ENCODE results near the gene SLC25A28. TPM values are rescaled to one million over a fixed set of nuclear protein-coding genes. Genes with fewer than 3 reads are reported as not detected.

The SLC25A28 gene
- total RNA-seq, 2 donors from 2014 or later = 50.1 to 53.3 TPM

- Histone ChIP-seq H3K27ac (no peak overlapping the region), H3K36me3 (no peaks in the 10 kb centered on the region), H3K9me3 (no peaks in the 10 kb centered on the region), H3K4me1 (ENCODE audit: control insufficient read depth in 1 of 2, low read depth in 2 of 2) (no peaks in the 10 kb centered on the region), H3K4me3 (no peak overlapping the region), H3K27me3 (replicated peaks; ENCODE audit: insufficient read depth) (no peaks in the 10 kb centered on the region)
- DNase-seq (ENCODE audit: low spot score) (no peak), ATAC-seq (ENCODE audit: insufficient number of reproducible peaks, low FRiP score, low read depth) (no peak)
- TF ChIP-seq CTCF (IDR thresholded peaks at IDR 0.05) = no peak
These were observed 50.8 kb downstream of the SLC25A28 start for GRCh38 chr10:99569253-99569939.

GRCh38 chr10:99565166-99565565, 55.1 kb downstream of the SLC25A28 start:
- H3K27me3 ChIP-seq (replicated peaks; ENCODE audit: insufficient read depth) = no peaks in the 10 kb centered on the region

GRCh38 chr10:99564361-99564760, 55.9 kb downstream of the SLC25A28 start:
- Histone ChIP-seq H3K27me3 (replicated peaks; ENCODE audit: insufficient read depth) (no peaks in the 10 kb centered on the region), H3K4me1 (ENCODE audit: control insufficient read depth in 1 of 2, low read depth in 2 of 2) (no peaks in the 10 kb centered on the region), H3K4me3 (no peak overlapping the region), H3K9me3 (no peaks in the 10 kb centered on the region), H3K27ac (no peak overlapping the region), H3K36me3 (no peaks in the 10 kb centered on the region)
- DNase-seq (ENCODE audit: low spot score) (no peak), ATAC-seq (ENCODE audit: insufficient number of reproducible peaks, low FRiP score, low read depth) (no peak)
- no peak for TF ChIP-seq CTCF (IDR thresholded peaks at IDR 0.05)

More at GRCh38 chr10:99565166-99565565, 55.1 kb downstream of the SLC25A28 start:
- H3K27ac ChIP-seq = no peak overlapping the region
- DNase-seq (ENCODE audit: low spot score) (no peak), ATAC-seq (ENCODE audit: insufficient number of reproducible peaks, low FRiP score, low read depth) (no peak)
- no peaks in the 10 kb centered on the region for H3K36me3 ChIP-seq
- H3K4me3 ChIP-seq = no peak overlapping the region
- no peak for TF ChIP-seq CTCF (IDR thresholded peaks at IDR 0.05)
- no peaks in the 10 kb centered on the region for H3K9me3 ChIP-seq
- H3K4me1 ChIP-seq (ENCODE audit: control insufficient read depth in 1 of 2, low read depth in 2 of 2) = no peaks in the 10 kb centered on the region

DNA sequence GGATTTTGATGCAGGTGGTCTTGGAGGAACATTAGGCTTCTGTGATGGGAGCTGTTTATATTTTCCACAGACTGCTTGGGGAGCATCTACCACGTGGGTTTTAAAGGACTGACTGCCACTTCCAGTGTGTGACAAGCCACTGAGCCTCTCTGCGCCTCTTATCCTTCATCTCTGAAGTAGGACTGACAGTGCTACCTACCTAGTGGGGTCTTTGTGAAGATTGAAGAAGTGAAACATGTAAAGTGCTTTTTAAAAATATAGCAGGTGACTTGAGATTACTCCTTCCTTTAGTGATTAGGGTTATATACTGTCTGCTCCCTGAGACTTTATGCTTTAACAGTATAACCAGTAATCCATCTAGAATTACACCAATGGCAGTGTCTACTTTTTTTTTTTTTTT, 57.6 kb downstream of the SLC25A28 start:
- H3K4me3 ChIP-seq = no peak overlapping the region
- H3K4me1 ChIP-seq (ENCODE audit: control insufficient read depth in 1 of 2, low read depth in 2 of 2) = no peaks in the 10 kb centered on the region
- H3K27me3 ChIP-seq (replicated peaks; ENCODE audit: insufficient read depth) = no peaks in the 10 kb centered on the region
- no peaks in the 10 kb centered on the region for H3K9me3 ChIP-seq
- ATAC-seq (ENCODE audit: insufficient number of reproducible peaks, low FRiP score, low read depth) (no peak), DNase-seq (ENCODE audit: low spot score) (no peak)
- H3K27ac ChIP-seq = no peak overlapping the region
- TF ChIP-seq CTCF (IDR thresholded peaks at IDR 0.05) = no peak
- no peaks in the 10 kb centered on the region for H3K36me3 ChIP-seq

Other genes starting within 250 kb of the SLC25A28 start
- gene GOT1, start 189.8 kb downstream of the SLC25A28 start, total RNA-seq = 10 to 100 TPM; 12.3 to 14.3 TPM
- under 1 TPM in 1 of 2 donors, not detected in 1; 0.42 TPM for gene NKX2-3, start 87.5 kb downstream of the SLC25A28 start, total RNA-seq
- gene ENTPD7, start 39.1 kb upstream of the SLC25A28 start, total RNA-seq = 10 to 100 TPM in 1 of 2 donors, 1 to 10 TPM in 1; 8.1 to 14.8 TPM
- 10 to 100 TPM; 12.5 to 19.8 TPM for gene COX15, start 111.7 kb upstream of the SLC25A28 start, total RNA-seq
- gene CUTC, start 111.8 kb upstream of the SLC25A28 start, total RNA-seq = 10 to 100 TPM; 13.8 to 16.7 TPM
- 1 to 10 TPM in 1 of 2 donors, under 1 TPM in 1; 0.71 to 1.2 TPM for gene ABCC2, start 162.2 kb upstream of the SLC25A28 start, total RNA-seq